Esophagus (tissue), 2 donors: ENCODE data around the gene LRRTM4. TPM values are rescaled to one million over a fixed set of nuclear protein-coding genes. Genes with fewer than 3 reads are reported as not detected.

Experiments
- H3K27ac ChIP-seq, 2 donors: one replicate each; pipeline ENCODE4 v1.5.1; 2013; ENCODE audit warnings: low read depth in 2 of 2, mild to moderate bottlenecking in 2 of 2, inconsistent platforms in 1 of 2, low read length in 1 of 2, moderate library complexity in 1 of 2
- H3K27me3 ChIP-seq, 2 donors: one replicate each; pipeline ENCODE4 v1.6.1; 2013; ENCODE audit warnings: low read length in 2 of 2, control low read depth in 1 of 2, mild to moderate bottlenecking in 1 of 2; ENCODE audit not compliant: insufficient read depth in 2 of 2, control insufficient read depth in 1 of 2
- H3K36me3 ChIP-seq, 2 donors: one replicate each; pipeline ENCODE4 v1.6.1; 2013; ENCODE audit warnings: low read length in 1 of 2; ENCODE audit not compliant: control insufficient read depth in 2 of 2, insufficient read depth in 2 of 2
- H3K4me1 ChIP-seq, 2 donors: one replicate each; pipeline ENCODE4 v1.6.1; 2013; ENCODE audit warnings: low read length in 1 of 2; ENCODE audit not compliant: control insufficient read depth in 2 of 2, insufficient read depth in 2 of 2
- H3K4me3 ChIP-seq, 2 donors: one replicate each; pipeline ENCODE4 v1.5.1; 2013; ENCODE audit warnings: low read length in 2 of 2, mild to moderate bottlenecking in 2 of 2, low read depth in 1 of 2, moderate library complexity in 1 of 2
- H3K9me3 ChIP-seq, 2 donors: one replicate each; pipeline ENCODE4 v1.6.1; 2013; ENCODE audit warnings: mild to moderate bottlenecking in 2 of 2, low read depth in 1 of 2, low read length in 1 of 2, moderate library complexity in 1 of 2; ENCODE audit not compliant: control insufficient read depth in 2 of 2, insufficient read depth in 1 of 2
- WGBS, 2 donors: extraction: QIAGEN DNeasy Blood & Tissue Kit; methylation state at CpG; one replicate each; pipeline ENCODE4 v1.1.7; 2013; 5-methylcytosine and 5-hydroxymethylcytosine counted together
- polyA plus RNA-seq, 2 donors: library from polyadenylated mRNA; stranded (reverse); fragments of 200-250 nt; gene quantifications; one replicate each; pipeline ENCODE4 v1.2.3, GENCODE V29; 2013
- donor health status: healthy with polysubstance abuse.
- donor health status: Bipolar disorder and iron deficiency.

LRRTM4 gene
- polyA plus RNA-seq, 2 donors: not detected

GRCh38 chr2:77428946-77429345, 93.2 kb downstream of the LRRTM4 start:
- H3K4me3 ChIP-seq: no peak overlapping the region
- WGBS, 2 donors: 77 to 85% methylated on average over 4 of the region's 4 CpGs
- no peaks in the 10 kb centered on the region for H3K36me3 ChIP-seq
- no peak overlapping the region for H3K27ac ChIP-seq
- no peaks in the 10 kb centered on the region for H3K4me1 ChIP-seq
- no peaks in the 10 kb centered on the region for H3K9me3 ChIP-seq
- H3K27me3 ChIP-seq: no peaks in the 10 kb centered on the region

GRCh38 chr2:77421971-77422370, 100.2 kb downstream of the LRRTM4 start:
- H3K27me3 ChIP-seq: no peaks in the 10 kb centered on the region
- H3K36me3 ChIP-seq: no peaks in the 10 kb centered on the region
- H3K9me3 ChIP-seq: no peaks in the 10 kb centered on the region
- H3K4me3 ChIP-seq: no peak overlapping the region
- 93 to 94% methylated on average over 4 of the region's 4 CpGs for WGBS, 2 donors
- H3K27ac ChIP-seq: no peak overlapping the region
- no peaks in the 10 kb centered on the region for H3K4me1 ChIP-seq

GRCh38 chr2:77418537-77418936, 103.6 kb downstream of the LRRTM4 start:
- no peaks in the 10 kb centered on the region for H3K36me3 ChIP-seq
- H3K4me3 ChIP-seq: no peak overlapping the region
- no peaks in the 10 kb centered on the region for H3K9me3 ChIP-seq
- no peaks in the 10 kb centered on the region for H3K4me1 ChIP-seq
- no peaks in the 10 kb centered on the region for H3K27me3 ChIP-seq
- no peak overlapping the region for H3K27ac ChIP-seq
- 40 to 43% methylated on average over 1 of the region's 1 CpG for WGBS, 2 donors

- Histone ChIP-seq H3K36me3 (no peaks in the 10 kb centered on the region), H3K4me1 (no peaks in the 10 kb centered on the region), H3K27me3 (no peaks in the 10 kb centered on the region), H3K4me3 (no peak overlapping the region), H3K27ac (no peak overlapping the region), H3K9me3 (no peaks in the 10 kb centered on the region)
- 87 to 96% methylated on average over 1 of the region's 1 CpG for WGBS, 2 donors
Observed at GRCh38 chr2:77404189-77404588, 118.0 kb downstream of the LRRTM4 start.

- H3K4me3 ChIP-seq: no peak overlapping the region
- H3K9me3 ChIP-seq: no peaks in the 10 kb centered on the region
- no peaks in the 10 kb centered on the region for H3K36me3 ChIP-seq
- H3K27me3 ChIP-seq: no peaks in the 10 kb centered on the region
- H3K27ac ChIP-seq: no peak overlapping the region
- no peaks in the 10 kb centered on the region for H3K4me1 ChIP-seq
- WGBS, 2 donors: 60 to 75% methylated on average over 4 of the region's 4 CpGs
Observed at GRCh38 chr2:77398970-77399600, 123.1 kb downstream of the LRRTM4 start.

GRCh38 chr2:77397763-77398162, 124.4 kb downstream of the LRRTM4 start:
- Histone ChIP-seq H3K36me3 (no peaks in the 10 kb centered on the region), H3K9me3 (no peaks in the 10 kb centered on the region), H3K27me3 (no peaks in the 10 kb centered on the region), H3K27ac (no peak overlapping the region), H3K4me3 (no peak overlapping the region), H3K4me1 (no peaks in the 10 kb centered on the region)
- WGBS, 2 donors: 50 to 52% methylated on average over 2 of the region's 2 CpGs

GRCh38 chr2:77395011-77395410, 127.2 kb downstream of the LRRTM4 start:
- whole genome bisulfite sequencing, 2 donors: 48 to 65% methylated on average over 1 of the region's 1 CpG
- H3K27me3 ChIP-seq: no peaks in the 10 kb centered on the region
- H3K27ac ChIP-seq: no peak overlapping the region
- H3K4me1 ChIP-seq: no peaks in the 10 kb centered on the region
- H3K9me3 ChIP-seq: no peaks in the 10 kb centered on the region
- no peaks in the 10 kb centered on the region for H3K36me3 ChIP-seq
- H3K4me3 ChIP-seq: no peak overlapping the region

- no peaks in the 10 kb centered on the region for H3K9me3 ChIP-seq
Observed at GRCh38 chr2:77391119-77391518, 131.1 kb downstream of the LRRTM4 start.

GRCh38 chr2:77387324-77387723, 134.9 kb downstream of the LRRTM4 start:
- Histone ChIP-seq H3K4me3 (no peak overlapping the region), H3K4me1 (no peaks in the 10 kb centered on the region), H3K27me3 (no peaks in the 10 kb centered on the region), H3K27ac (no peak overlapping the region), H3K36me3 (no peaks in the 10 kb centered on the region), H3K9me3 (no peaks in the 10 kb centered on the region)
- 54 to 73% methylated on average over 3 of the region's 3 CpGs for WGBS, 2 donors

More at GRCh38 chr2:77391119-77391518, 131.1 kb downstream of the LRRTM4 start:
- H3K4me3 ChIP-seq: no peak overlapping the region
- no peaks in the 10 kb centered on the region for H3K36me3 ChIP-seq
- no peak overlapping the region for H3K27ac ChIP-seq
- no peaks in the 10 kb centered on the region for H3K27me3 ChIP-seq
- no peaks in the 10 kb centered on the region for H3K4me1 ChIP-seq

- Histone ChIP-seq H3K36me3 (no peaks in the 10 kb centered on the region), H3K27ac (no peak overlapping the region), H3K9me3 (no peaks in the 10 kb centered on the region), H3K27me3 (no peaks in the 10 kb centered on the region), H3K4me3 (no peak overlapping the region), H3K4me1 (no peaks in the 10 kb centered on the region)
Observed at GRCh38 chr2:77372636-77373035, 149.5 kb downstream of the LRRTM4 start.
